GM10266 (cell line): ENCODE results near the gene LRP8.

Source experiments
- DNase-seq: peaks from one replicate; pipeline ENCODE4 v3.0.0; 2012; ENCODE audit errors: extremely low spot score
- CTCF ChIP-seq: IDR thresholded peaks from 2 replicates; pipeline ENCODE4 v1.5.1; 2012; ENCODE audit warnings: mild to moderate bottlenecking, low read depth; ENCODE audit not compliant: control insufficient read depth, insufficient read depth; ENCODE audit errors: missing control alignments

LRP8 gene

GRCh38 chr1:53338423-53338822, 10.6 kb upstream of the LRP8 start:
- TF ChIP-seq CTCF, result no peak
- no peak for DNase-seq

GRCh38 chr1:53337499-53337898, 9.6 kb upstream of the LRP8 start:
- no peak for TF ChIP-seq CTCF
- no peak for DNase-seq

- DNase-seq, result no peak
- TF ChIP-seq CTCF, result no peak
Measured at GRCh38 chr1:53336146-53336545, 8.3 kb upstream of the LRP8 start.

GRCh38 chr1:53335661-53336060, 7.8 kb upstream of the LRP8 start:
- DNase-seq, result no peak
- no peak for TF ChIP-seq CTCF

- no peak for TF ChIP-seq CTCF
- no peak for DNase-seq
Measured at GRCh38 chr1:53334781-53335180, 6.9 kb upstream of the LRP8 start.

GRCh38 chr1:53334312-53334711, 6.4 kb upstream of the LRP8 start:
- no peak for DNase-seq
- TF ChIP-seq CTCF, result no peak

- no peak for DNase-seq
- no peak for TF ChIP-seq CTCF
Measured at GRCh38 chr1:53332833-53333232, 5.0 kb upstream of the LRP8 start.
